Keratinocyte (primary cell): ENCODE results near the gene REPS1.

Experiments
- CTCF ChIP-seq, 3 experiments: IDR thresholded peaks in 1 of 3; conservative IDR thresholded peaks in 1 of 3; optimal IDR thresholded peaks in 1 of 3; 2 replicates in 2 of 3; 3 replicates in 1 of 3; pipeline versions ENCODE3 to v1.5.1; 2011; ENCODE audit warnings: low read length in 3 of 3, mild to moderate bottlenecking in 3 of 3, moderate library complexity in 2 of 3, control low read depth in 1 of 3, inconsistent platforms in 1 of 3; ENCODE audit not compliant: insufficient read depth in 2 of 3; ENCODE audit errors: extremely low read depth in 1 of 3
- EZH2 ChIP-seq: IDR thresholded peaks from one replicate; pipeline ENCODE4 v1.6.1; 2012; ENCODE audit warnings: inconsistent platforms, mild to moderate bottlenecking, low read length, moderate library complexity

DNA sequence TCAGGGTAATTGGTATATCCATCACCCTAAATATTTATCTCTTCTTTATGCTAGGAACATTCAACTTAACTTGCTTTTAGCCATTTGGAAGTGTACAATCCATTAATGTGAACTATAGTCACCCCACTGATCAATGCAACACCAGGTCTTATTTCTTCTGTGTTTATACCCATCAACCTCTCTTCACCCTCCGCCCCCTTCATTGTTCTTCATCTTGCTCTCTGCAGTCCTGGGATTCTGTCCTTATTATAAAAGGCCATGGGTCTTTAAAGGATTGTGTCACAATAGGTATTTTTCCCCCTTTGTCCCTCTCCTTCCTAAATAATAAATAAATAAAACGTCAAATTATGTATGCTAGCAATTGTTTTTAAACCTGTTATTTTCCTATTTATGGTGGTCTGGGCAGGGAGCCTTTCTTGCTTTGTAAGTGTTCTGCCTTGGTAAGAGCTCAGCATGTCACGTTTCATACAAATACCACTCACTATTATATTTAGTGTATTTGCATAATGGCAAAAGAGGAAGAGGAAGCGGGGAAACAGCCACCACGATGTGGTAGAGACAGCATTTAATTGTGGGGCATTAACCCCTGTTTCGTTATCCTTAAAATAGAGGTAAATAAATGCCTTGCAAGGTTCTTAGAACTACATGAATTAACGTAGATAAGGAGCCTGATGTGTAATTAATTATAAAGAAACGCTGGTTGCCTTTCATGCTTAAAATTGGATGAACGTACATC lies 42.3 kb upstream of the REPS1 start:
- no peak for TF ChIP-seq CTCF (optimal IDR thresholded peaks at IDR 0.05 in 1 of 3, IDR thresholded peaks at IDR 0.05 in 1 of 3, conservative IDR thresholded peaks at IDR 0.05 in 1 of 3; ENCODE audit: extremely low read depth in 1 of 3, insufficient read depth in 2 of 3, low read length in 3 of 3)
- TF ChIP-seq EZH2: no peak
